ENCODE data around the gene TPI1. TPM values are rescaled to one million over a fixed set of nuclear protein-coding genes. Genes with fewer than 3 reads are reported as not detected.
"Not testable (repeated sequence)": the region's sequence is repeated elsewhere in the genome, so short reads cannot be mapped to it uniquely, and the experiment has no call there.

TPI1 gene
- total RNA-seq, 1 experiment from 2014 or later, result 1,584 TPM

- Histone ChIP-seq H3K27ac (ENCODE audit: low read length) (no peak overlapping the region), H3K4me3 (ENCODE audit: low read length) (peak overlapping the region; percentile 71), H3K4me1 (ENCODE audit: low read length) (peaks cover 23% of the 10 kb centered on the region), H3K9me3 (ENCODE audit: low read length) (no peaks in the 10 kb centered on the region), H4K20me1 (ENCODE audit: insufficient read depth, low read depth, low read length) (no peaks in the 10 kb centered on the region), H3K36me3 (ENCODE audit: insufficient read depth, low read length) (no peaks in the 10 kb centered on the region), H2AFZ (ENCODE audit: low read length) (no peak overlapping the region), H3K27me3 (ENCODE audit: low read length) (no peaks in the 10 kb centered on the region), H3K4me2 (ENCODE audit: low read depth, low read length, poor library complexity, severe bottlenecking) (peak overlapping the region; percentile 84), H3K79me2 (ENCODE audit: low read length) (no peaks in the 10 kb centered on the region), H3K9ac (ENCODE audit: low read length) (peak overlapping the region; percentile 79), H3K9me2 (replicated peaks; ENCODE audit: insufficient read depth, low read length) (no peaks in the 10 kb centered on the region)
- no peak for DNase-seq
Observed at GRCh38 chr12:6905414-6906040, 38.2 kb downstream of the TPI1 start.

GRCh38 chr12:6908141-6908540 lies 40.8 kb downstream of the TPI1 start:
- not testable (repeated sequence) for H3K9me2 ChIP-seq (replicated peaks; ENCODE audit: insufficient read depth, low read length); H3K9ac ChIP-seq (ENCODE audit: low read length); H3K9me3 ChIP-seq (ENCODE audit: low read length); H3K27ac ChIP-seq (ENCODE audit: low read length); H3K79me2 ChIP-seq (ENCODE audit: low read length); H3K36me3 ChIP-seq (ENCODE audit: insufficient read depth, low read length); H3K4me2 ChIP-seq (ENCODE audit: low read depth, low read length, poor library complexity, severe bottlenecking); H3K4me3 ChIP-seq (ENCODE audit: low read length); H2AFZ ChIP-seq (ENCODE audit: low read length); H3K27me3 ChIP-seq (ENCODE audit: low read length); H4K20me1 ChIP-seq (ENCODE audit: insufficient read depth, low read depth, low read length); DNase-seq
- peaks cover 20% of the 10 kb centered on the region for H3K4me1 ChIP-seq (ENCODE audit: low read length)

GRCh38 chr12:6909421-6910145 lies 42.3 kb downstream of the TPI1 start:
- Histone ChIP-seq H3K79me2 (ENCODE audit: low read length) (no peaks in the 10 kb centered on the region), H3K9me2 (replicated peaks; ENCODE audit: insufficient read depth, low read length) (no peaks in the 10 kb centered on the region), H4K20me1 (ENCODE audit: insufficient read depth, low read depth, low read length) (no peaks in the 10 kb centered on the region), H3K27ac (ENCODE audit: low read length) (no peak overlapping the region), H3K4me1 (ENCODE audit: low read length) (peaks cover 15% of the 10 kb centered on the region), H3K4me2 (ENCODE audit: low read depth, low read length, poor library complexity, severe bottlenecking) (no peak overlapping the region), H3K27me3 (ENCODE audit: low read length) (no peaks in the 10 kb centered on the region), H3K9ac (ENCODE audit: low read length) (peak overlapping the region; percentile 26; the same call in 1 of the 2 replicates), H3K9me3 (ENCODE audit: low read length) (no peaks in the 10 kb centered on the region), H3K4me3 (ENCODE audit: low read length) (no peak overlapping the region), H2AFZ (ENCODE audit: low read length) (no peak overlapping the region), H3K36me3 (ENCODE audit: insufficient read depth, low read length) (no peaks in the 10 kb centered on the region)
- no peak for DNase-seq

GRCh38 chr12:6912164-6912935 lies 45.0 kb downstream of the TPI1 start:
- no peaks in the 10 kb centered on the region for H3K9me2 ChIP-seq (replicated peaks; ENCODE audit: insufficient read depth, low read length)
- H3K27ac ChIP-seq (ENCODE audit: low read length), result no peak overlapping the region
- H3K79me2 ChIP-seq (ENCODE audit: low read length), result 0 out of 2 replicates have a peak, but pooled peaks cover 5% of the 10 kb centered on the region
- no peak overlapping the region for H3K4me2 ChIP-seq (ENCODE audit: low read depth, low read length, poor library complexity, severe bottlenecking)
- no peaks in the 10 kb centered on the region for H3K9me3 ChIP-seq (ENCODE audit: low read length)
- peaks cover 23% of the 10 kb centered on the region for H3K4me1 ChIP-seq (ENCODE audit: low read length)
- no peaks in the 10 kb centered on the region; the same call in 1 of the 2 replicates for H3K36me3 ChIP-seq (ENCODE audit: insufficient read depth, low read length)
- H4K20me1 ChIP-seq (ENCODE audit: insufficient read depth, low read depth, low read length), result no peaks in the 10 kb centered on the region
- H2AFZ ChIP-seq (ENCODE audit: low read length), result no peak overlapping the region
- H3K9ac ChIP-seq (ENCODE audit: low read length), result no peak overlapping the region
- H3K27me3 ChIP-seq (ENCODE audit: low read length), result no peaks in the 10 kb centered on the region
- H3K4me3 ChIP-seq (ENCODE audit: low read length), result no peak overlapping the region
- no peak for DNase-seq

GRCh38 chr12:6914246-6914946 lies 47.1 kb downstream of the TPI1 start, which contains the start of gene ENO2:
Gene ENO2, plus strand, starts transcription at chr12:6914580. Its CDS starts 1,253 bp downstream, at chr12:6915833.
- H2AFZ ChIP-seq (ENCODE audit: low read length), result peak within 1 kb of the TSS; percentile 70; the same call in 1 of the 2 replicates
- no peaks in the 10 kb centered on the region for H3K9me3 ChIP-seq (ENCODE audit: low read length)
- H3K79me2 ChIP-seq (ENCODE audit: low read length), result 0 out of 2 replicates have a peak, but pooled peaks cover 5% of the 10 kb centered on the region

GRCh38 chr12:6914947-6915788 lies 47.8 kb downstream of the TPI1 start:
- H3K9me3 ChIP-seq (ENCODE audit: low read length), result no peaks in the 10 kb centered on the region
- H3K9ac ChIP-seq (ENCODE audit: low read length), result peak overlapping the region; percentile 75
- peak overlapping the region; percentile 79 for H3K4me2 ChIP-seq (ENCODE audit: low read depth, low read length, poor library complexity, severe bottlenecking)
- peak overlapping the region; percentile 74 for H3K4me3 ChIP-seq (ENCODE audit: low read length)
- H3K27ac ChIP-seq (ENCODE audit: low read length), result 0 out of 2 replicates have a peak overlapping the region, but pooled peaks have one; percentile 10
- no peaks in the 10 kb centered on the region for H3K9me2 ChIP-seq (replicated peaks; ENCODE audit: insufficient read depth, low read length)
- H3K36me3 ChIP-seq (ENCODE audit: insufficient read depth, low read length), result no peaks in the 10 kb centered on the region; the same call in 1 of the 2 replicates
- peaks cover 28% of the 10 kb centered on the region for H3K4me1 ChIP-seq (ENCODE audit: low read length)
- H3K79me2 ChIP-seq (ENCODE audit: low read length), result 0 out of 2 replicates have a peak, but pooled peaks cover 5% of the 10 kb centered on the region
- no peaks in the 10 kb centered on the region for H3K27me3 ChIP-seq (ENCODE audit: low read length)
- DNase-seq, result peak; percentile 50
- no peaks in the 10 kb centered on the region for H4K20me1 ChIP-seq (ENCODE audit: insufficient read depth, low read depth, low read length)
- H2AFZ ChIP-seq (ENCODE audit: low read length), result peak overlapping the region; percentile 70; the same call in 1 of the 2 replicates

More at GRCh38 chr12:6914246-6914946, 47.1 kb downstream of the TPI1 start, which contains the start of gene ENO2:
- DNase-seq, result peak; percentile 82
- H3K9me2 ChIP-seq (replicated peaks; ENCODE audit: insufficient read depth, low read length), result no peaks in the 10 kb centered on the region
- H3K27ac ChIP-seq (ENCODE audit: low read length), result 0 out of 2 replicates have a peak within 1 kb of the TSS, but pooled peaks have one; percentile 10
- H3K9ac ChIP-seq (ENCODE audit: low read length), result peak within 1 kb of the TSS; percentile 75
- peak within 1 kb of the TSS; percentile 74 for H3K4me3 ChIP-seq (ENCODE audit: low read length)
- H3K4me2 ChIP-seq (ENCODE audit: low read depth, low read length, poor library complexity, severe bottlenecking), result peak within 1 kb of the TSS; percentile 79
- no peaks in the 10 kb centered on the region for H3K27me3 ChIP-seq (ENCODE audit: low read length)
- H3K4me1 ChIP-seq (ENCODE audit: low read length), result peaks cover 23% of the 10 kb centered on the region
- no peaks in the 10 kb centered on the region for H4K20me1 ChIP-seq (ENCODE audit: insufficient read depth, low read depth, low read length)
- H3K36me3 ChIP-seq (ENCODE audit: insufficient read depth, low read length), result no peaks in the 10 kb centered on the region; the same call in 1 of the 2 replicates

- H3K9ac ChIP-seq (ENCODE audit: low read length), result peak overlapping the region; percentile 75; the same call in 1 of the 2 replicates
- no peaks in the 10 kb centered on the region; the same call in 1 of the 2 replicates for H3K36me3 ChIP-seq (ENCODE audit: insufficient read depth, low read length)
- no peaks in the 10 kb centered on the region for H3K9me2 ChIP-seq (replicated peaks; ENCODE audit: insufficient read depth, low read length)
- peaks cover 28% of the 10 kb centered on the region for H3K4me1 ChIP-seq (ENCODE audit: low read length)
- no peaks in the 10 kb centered on the region for H3K27me3 ChIP-seq (ENCODE audit: low read length)
- DNase-seq, result peak; percentile 34
- peak overlapping the region; percentile 79 for H3K4me2 ChIP-seq (ENCODE audit: low read depth, low read length, poor library complexity, severe bottlenecking)
- no peaks in the 10 kb centered on the region for H3K9me3 ChIP-seq (ENCODE audit: low read length)
- no peak overlapping the region for H2AFZ ChIP-seq (ENCODE audit: low read length)
- H4K20me1 ChIP-seq (ENCODE audit: insufficient read depth, low read depth, low read length), result no peaks in the 10 kb centered on the region
- peak overlapping the region; percentile 74; the same call in 1 of the 2 replicates for H3K4me3 ChIP-seq (ENCODE audit: low read length)
- H3K27ac ChIP-seq (ENCODE audit: low read length), result no peak overlapping the region
- 0 out of 2 replicates have a peak, but pooled peaks cover 5% of the 10 kb centered on the region for H3K79me2 ChIP-seq (ENCODE audit: low read length)
Observed at GRCh38 chr12:6915789-6916285, 48.5 kb downstream of the TPI1 start.
